Tibial nerve (tissue), 4 donors: ENCODE data around the gene TCF23.

Source experiments
- EP300 ChIP-seq, 2 donors: sonication (generic); formaldehyde crosslinking; IDR thresholded peaks; one replicate each; pipeline ENCODE4 v1.6.1; 2017; ENCODE audit warnings: antibody characterized with exemption in 2 of 2, mild to moderate bottlenecking in 1 of 2
- POLR2A ChIP-seq, 2 donors: fragments of 450-650 bp; IDR thresholded peaks; one replicate each; pipeline ENCODE4 v1.6.1; 2017; ENCODE audit warnings: antibody characterized with exemption in 2 of 2, mild to moderate bottlenecking in 2 of 2, moderate library complexity in 2 of 2
- TF ChIP-seq, protein P1 (sequence below), 5 experiments: fragments of 200-600 bp in 3 of 5; fragments of 450-650 bp in 2 of 5; sonication (generic) in 3 of 5; IDR thresholded peaks; one replicate each; pipeline ENCODE4 v1.5.1; 2016 to 2019; ENCODE audit warnings: antibody characterized with exemption in 5 of 5, mild to moderate bottlenecking in 3 of 5, moderate library complexity in 2 of 5

DNA sequence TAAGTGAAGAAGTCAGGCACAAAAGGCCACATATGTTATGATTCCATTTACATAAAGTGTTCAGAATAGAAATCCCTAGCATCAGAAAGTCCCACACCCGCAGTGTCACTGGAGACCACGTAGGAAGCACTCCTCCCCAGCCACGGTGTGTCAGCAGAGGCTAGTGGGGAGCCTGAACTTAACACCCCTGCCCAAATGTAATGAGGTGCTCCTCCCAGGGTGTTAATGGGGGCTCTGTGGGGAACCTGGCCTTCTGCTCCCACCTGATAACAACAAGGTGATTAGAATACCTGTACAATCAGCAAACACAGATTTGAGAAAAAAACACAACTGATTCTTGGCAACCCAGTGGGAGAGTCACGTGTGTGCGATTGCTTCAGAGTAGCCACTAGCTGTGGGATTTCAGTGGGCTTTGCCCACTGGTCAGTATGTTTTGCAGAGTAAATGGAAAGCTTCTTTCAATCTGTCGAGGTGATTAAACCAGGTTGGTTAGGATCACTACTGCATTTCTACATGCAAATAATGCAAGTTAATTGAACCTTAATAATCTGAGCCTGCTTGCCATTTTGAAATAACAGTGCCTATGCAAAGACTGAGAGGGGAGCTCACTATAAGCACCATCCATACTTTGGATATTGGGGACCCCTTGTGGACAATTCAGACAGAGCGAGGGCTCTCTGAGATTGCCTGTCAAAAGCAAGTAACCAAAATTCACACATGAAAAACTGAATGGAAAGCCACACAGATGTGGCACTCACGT lies 42.4 kb downstream of the TCF23 start:
- TF ChIP-seq, protein P1, sequence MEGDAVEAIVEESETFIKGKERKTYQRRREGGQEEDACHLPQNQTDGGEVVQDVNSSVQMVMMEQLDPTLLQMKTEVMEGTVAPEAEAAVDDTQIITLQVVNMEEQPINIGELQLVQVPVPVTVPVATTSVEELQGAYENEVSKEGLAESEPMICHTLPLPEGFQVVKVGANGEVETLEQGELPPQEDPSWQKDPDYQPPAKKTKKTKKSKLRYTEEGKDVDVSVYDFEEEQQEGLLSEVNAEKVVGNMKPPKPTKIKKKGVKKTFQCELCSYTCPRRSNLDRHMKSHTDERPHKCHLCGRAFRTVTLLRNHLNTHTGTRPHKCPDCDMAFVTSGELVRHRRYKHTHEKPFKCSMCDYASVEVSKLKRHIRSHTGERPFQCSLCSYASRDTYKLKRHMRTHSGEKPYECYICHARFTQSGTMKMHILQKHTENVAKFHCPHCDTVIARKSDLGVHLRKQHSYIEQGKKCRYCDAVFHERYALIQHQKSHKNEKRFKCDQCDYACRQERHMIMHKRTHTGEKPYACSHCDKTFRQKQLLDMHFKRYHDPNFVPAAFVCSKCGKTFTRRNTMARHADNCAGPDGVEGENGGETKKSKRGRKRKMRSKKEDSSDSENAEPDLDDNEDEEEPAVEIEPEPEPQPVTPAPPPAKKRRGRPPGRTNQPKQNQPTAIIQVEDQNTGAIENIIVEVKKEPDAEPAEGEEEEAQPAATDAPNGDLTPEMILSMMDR (IDR thresholded peaks at IDR 0.05), result peak; percentile 45 to 63 (median 52)
- TF ChIP-seq POLR2A (IDR thresholded peaks at IDR 0.05), result no peak
- TF ChIP-seq EP300 (IDR thresholded peaks at IDR 0.05), result no peak
